Measurements from ENCODE around the gene HHLA2.
"Not testable (repeated sequence)": the region's sequence is repeated elsewhere in the genome, so short reads cannot be mapped to it uniquely, and the experiment has no call there.

Gene HHLA2

GRCh38 chr3:108296239-108296638 lies at the start of gene HHLA2:
HHLA2 (plus strand) TSS chr3:108296548; CDS start chr3:108351814, 55,266 bp downstream.
- no peak for TF ChIP-seq CTCF (IDR thresholded peaks at IDR 0.05; ENCODE audit: low read depth, low read length, missing control alignments)
- H3K4me3 ChIP-seq (replicated peaks; ENCODE audit: low read depth, low read length) = no peak within 1 kb of the TSS
- no peak for DNase-seq (ENCODE audit: extremely low read depth, low read depth)

GRCh38 chr3:108250626-108251025 lies 45.7 kb upstream of the HHLA2 start:
- no peak for DNase-seq (ENCODE audit: extremely low read depth, low read depth)
- H3K4me3 ChIP-seq (replicated peaks; ENCODE audit: low read depth, low read length) = no peak overlapping the region
- TF ChIP-seq CTCF (IDR thresholded peaks at IDR 0.05; ENCODE audit: low read depth, low read length, missing control alignments) = no peak

GRCh38 chr3:108251265-108251664 lies 45.1 kb upstream of the HHLA2 start:
- no peak for TF ChIP-seq CTCF (IDR thresholded peaks at IDR 0.05; ENCODE audit: low read depth, low read length, missing control alignments)
- no peak for DNase-seq (ENCODE audit: extremely low read depth, low read depth)
- no peak overlapping the region for H3K4me3 ChIP-seq (replicated peaks; ENCODE audit: low read depth, low read length)

- no peak overlapping the region for H3K4me3 ChIP-seq (replicated peaks; ENCODE audit: low read depth, low read length)
- TF ChIP-seq CTCF (IDR thresholded peaks at IDR 0.05; ENCODE audit: low read depth, low read length, missing control alignments) = no peak
- DNase-seq (ENCODE audit: extremely low read depth, low read depth) = no peak
These were observed 44.5 kb upstream of the HHLA2 start for GRCh38 chr3:108251844-108252243.

- DNase-seq (ENCODE audit: extremely low read depth, low read depth) = no peak
- no peak for TF ChIP-seq CTCF (IDR thresholded peaks at IDR 0.05; ENCODE audit: low read depth, low read length, missing control alignments)
- no peak overlapping the region for H3K4me3 ChIP-seq (replicated peaks; ENCODE audit: low read depth, low read length)
These were observed 41.2 kb upstream of the HHLA2 start for GRCh38 chr3:108255131-108255530.

GRCh38 chr3:108264534-108265298 lies 31.6 kb upstream of the HHLA2 start:
- DNase-seq (ENCODE audit: extremely low read depth, low read depth); H3K4me3 ChIP-seq (replicated peaks; ENCODE audit: low read depth, low read length): not testable (repeated sequence)

- not testable (repeated sequence) for DNase-seq (ENCODE audit: extremely low read depth, low read depth); H3K4me3 ChIP-seq (replicated peaks; ENCODE audit: low read depth, low read length)
These were observed 28.1 kb upstream of the HHLA2 start for GRCh38 chr3:108268235-108268634.

GRCh38 chr3:108271626-108272025 lies 24.7 kb upstream of the HHLA2 start:
- DNase-seq (ENCODE audit: extremely low read depth, low read depth) = no peak
- no peak for TF ChIP-seq CTCF (IDR thresholded peaks at IDR 0.05; ENCODE audit: low read depth, low read length, missing control alignments)
- H3K4me3 ChIP-seq (replicated peaks; ENCODE audit: low read depth, low read length) = no peak overlapping the region

GRCh38 chr3:108279066-108279465 lies 17.3 kb upstream of the HHLA2 start:
- not testable (repeated sequence) for DNase-seq (ENCODE audit: extremely low read depth, low read depth); H3K4me3 ChIP-seq (replicated peaks; ENCODE audit: low read depth, low read length)
